HepG2 (cell line): Measurements from ENCODE around the gene ZIK1.

ENCODE experiments used
- FOXA1 ChIP-seq, 2 experiments: fragments of 450-650 bp in 1 of 2; sonication (generic) in 1 of 2; formaldehyde crosslinking in 1 of 2; IDR thresholded peaks; 2 replicates each; pipeline versions ENCODE4 v1.4.0 to v1.6.1; 2016 to 2020; ENCODE audit warnings: missing genetic modification reagents in 1 of 2
- MEIS2 ChIP-seq: sonication (generic); formaldehyde crosslinking; IDR thresholded peaks from 2 replicates; pipeline ENCODE4 v1.9.0; 2021; ENCODE audit warnings: mild to moderate bottlenecking, missing genetic modification reagents
- NFATC3 ChIP-seq: sonication (generic); formaldehyde crosslinking; IDR thresholded peaks from 2 replicates; pipeline ENCODE4 v1.5.1; 2020; ENCODE audit warnings: mild to moderate bottlenecking, missing genetic modification reagents
- NFIC ChIP-seq: IDR thresholded peaks from 2 replicates; pipeline ENCODE4 v1.6.1; 2012; ENCODE audit warnings: mild to moderate bottlenecking, low read length, inconsistent platforms
- POLR2AphosphoS5 ChIP-seq: IDR thresholded peaks from 2 replicates; pipeline ENCODE4 v1.6.1; 2012; ENCODE audit warnings: low read depth, low read length
- SP1 ChIP-seq, 2 experiments: fragments of 450-650 bp in 1 of 2; sonication (generic) in 1 of 2; formaldehyde crosslinking in 1 of 2; IDR thresholded peaks; 2 replicates each; pipeline versions ENCODE4 v1.4.0 to v1.6.1; 2016 to 2020; ENCODE audit warnings: missing genetic modification reagents in 1 of 2
- SRY ChIP-seq: sonication (generic); formaldehyde crosslinking; IDR thresholded peaks from 2 replicates; pipeline ENCODE4 v1.8.0; 2022; ENCODE audit warnings: mild to moderate bottlenecking, missing genetic modification reagents
- ZBTB38 ChIP-seq: sonication (generic); formaldehyde crosslinking; IDR thresholded peaks from 2 replicates; pipeline ENCODE4 v1.5.1; 2020; ENCODE audit warnings: mild to moderate bottlenecking, missing genetic modification reagents
- TF ChIP-seq, protein P1 (sequence below): sonication (generic); formaldehyde crosslinking; IDR thresholded peaks from 2 replicates; pipeline ENCODE4 v1.8.0; 2022; ENCODE audit warnings: missing genetic modification reagents, mild to moderate bottlenecking, moderate library complexity, borderline replicate concordance
- TF ChIP-seq, protein P2 (sequence below): sonication (generic); formaldehyde crosslinking; IDR thresholded peaks from 2 replicates; pipeline ENCODE4 v1.4.0; 2020; ENCODE audit warnings: missing genetic modification reagents, borderline replicate concordance

DNA sequence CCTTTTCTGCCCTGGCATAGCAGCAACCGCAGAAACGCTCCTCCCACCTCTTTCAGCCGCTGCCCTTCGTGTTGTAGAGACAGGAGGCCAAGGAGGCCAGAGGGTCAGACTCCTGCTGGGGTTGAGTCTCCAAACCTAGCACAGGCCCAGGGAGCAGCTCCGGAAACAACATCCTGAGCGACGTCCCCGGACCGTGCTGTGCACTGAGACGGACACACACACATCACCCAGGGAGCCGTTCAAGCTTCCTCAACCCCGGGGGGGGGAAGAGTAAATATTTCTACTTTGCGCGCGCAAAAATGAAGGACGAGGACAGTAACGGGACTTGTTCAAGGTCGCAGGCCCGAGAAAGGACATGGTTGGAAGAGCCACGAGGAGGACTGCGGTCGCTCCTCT is 24.9 kb upstream of the ZIK1 start:
- TF ChIP-seq FOXA1 (IDR thresholded peaks at IDR 0.05) (no peak), FOXA1 (CRISPR knock-in tag; IDR thresholded peaks at IDR 0.05) (no peak), NFATC3 (no peak), MEIS2 (CRISPR knock-in tag) (no peak), POLR2AphosphoS5 (no peak), SRY (CRISPR knock-in tag) (no peak), ZBTB38 (CRISPR knock-in tag) (no peak), NFIC (no peak), SP1 (IDR thresholded peaks at IDR 0.05) (no peak), SP1 (CRISPR knock-in tag; IDR thresholded peaks at IDR 0.05) (no peak)
- TF ChIP-seq, protein P1, sequence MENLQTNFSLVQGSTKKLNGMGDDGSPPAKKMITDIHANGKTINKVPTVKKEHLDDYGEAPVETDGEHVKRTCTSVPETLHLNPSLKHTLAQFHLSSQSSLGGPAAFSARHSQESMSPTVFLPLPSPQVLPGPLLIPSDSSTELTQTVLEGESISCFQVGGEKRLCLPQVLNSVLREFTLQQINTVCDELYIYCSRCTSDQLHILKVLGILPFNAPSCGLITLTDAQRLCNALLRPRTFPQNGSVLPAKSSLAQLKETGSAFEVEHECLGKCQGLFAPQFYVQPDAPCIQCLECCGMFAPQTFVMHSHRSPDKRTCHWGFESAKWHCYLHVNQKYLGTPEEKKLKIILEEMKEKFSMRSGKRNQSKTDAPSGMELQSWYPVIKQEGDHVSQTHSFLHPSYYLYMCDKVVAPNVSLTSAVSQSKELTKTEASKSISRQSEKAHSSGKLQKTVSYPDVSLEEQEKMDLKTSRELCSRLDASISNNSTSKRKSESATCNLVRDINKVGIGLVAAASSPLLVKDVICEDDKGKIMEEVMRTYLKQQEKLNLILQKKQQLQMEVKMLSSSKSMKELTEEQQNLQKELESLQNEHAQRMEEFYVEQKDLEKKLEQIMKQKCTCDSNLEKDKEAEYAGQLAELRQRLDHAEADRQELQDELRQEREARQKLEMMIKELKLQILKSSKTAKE = no peak
- TF ChIP-seq, protein P2, sequence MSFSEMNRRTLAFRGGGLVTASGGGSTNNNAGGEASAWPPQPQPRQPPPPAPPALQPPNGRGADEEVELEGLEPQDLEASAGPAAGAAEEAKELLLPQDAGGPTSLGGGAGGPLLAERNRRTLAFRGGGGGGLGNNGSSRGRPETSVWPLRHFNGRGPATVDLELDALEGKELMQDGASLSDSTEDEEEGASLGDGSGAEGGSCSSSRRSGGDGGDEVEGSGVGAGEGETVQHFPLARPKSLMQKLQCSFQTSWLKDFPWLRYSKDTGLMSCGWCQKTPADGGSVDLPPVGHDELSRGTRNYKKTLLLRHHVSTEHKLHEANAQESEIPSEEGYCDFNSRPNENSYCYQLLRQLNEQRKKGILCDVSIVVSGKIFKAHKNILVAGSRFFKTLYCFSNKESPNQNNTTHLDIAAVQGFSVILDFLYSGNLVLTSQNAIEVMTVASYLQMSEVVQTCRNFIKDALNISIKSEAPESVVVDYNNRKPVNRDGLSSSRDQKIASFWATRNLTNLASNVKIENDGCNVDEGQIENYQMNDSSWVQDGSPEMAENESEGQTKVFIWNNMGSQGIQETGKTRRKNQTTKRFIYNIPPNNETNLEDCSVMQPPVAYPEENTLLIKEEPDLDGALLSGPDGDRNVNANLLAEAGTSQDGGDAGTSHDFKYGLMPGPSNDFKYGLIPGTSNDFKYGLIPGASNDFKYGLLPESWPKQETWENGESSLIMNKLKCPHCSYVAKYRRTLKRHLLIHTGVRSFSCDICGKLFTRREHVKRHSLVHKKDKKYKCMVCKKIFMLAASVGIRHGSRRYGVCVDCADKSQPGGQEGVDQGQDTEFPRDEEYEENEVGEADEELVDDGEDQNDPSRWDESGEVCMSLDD (CRISPR knock-in tag) = no peak
